Fibroblast of the conjunctiva (primary cell): Measurements from ENCODE around the gene PRRT4.

Experiments
- DNase-seq: peaks from one replicate; pipeline ENCODE4 v3.0.0-alpha.2; 2010; ENCODE audit warnings: low read depth

The PRRT4 gene

GRCh38 chr7:128361411-128362379 is at the start of gene PRRT4:
TSS of gene PRRT4 (minus strand) at chr7:128361690.
- no peak for DNase-seq

GRCh38 chr7:128410451-128410753 is 48.9 kb upstream of the PRRT4 start:
- no peak for DNase-seq

- DNase-seq = peak; percentile 57
Observed at GRCh38 chr7:128409596-128410450, 48.3 kb upstream of the PRRT4 start, which contains the start of gene IMPDH1. TSS of gene IMPDH1 (minus strand) at chr7:128409982. CDS start at chr7:128409901, 81 bp downstream.

- DNase-seq = no peak
Observed at GRCh38 chr7:128408709-128409595, 47.5 kb upstream of the PRRT4 start.

GRCh38 chr7:128407751-128408708 is 46.5 kb upstream of the PRRT4 start:
- no peak for DNase-seq

GRCh38 chr7:128407233-128407589 is 45.7 kb upstream of the PRRT4 start:
- DNase-seq = no peak

GRCh38 chr7:128406314-128407232 is 45.1 kb upstream of the PRRT4 start:
- no peak for DNase-seq

GRCh38 chr7:128405471-128406313 is 44.2 kb upstream of the PRRT4 start:
- DNase-seq = no peak

GRCh38 chr7:128404886-128405470 is 43.5 kb upstream of the PRRT4 start:
- DNase-seq = no peak

GRCh38 chr7:128404143-128404681 is 42.7 kb upstream of the PRRT4 start:
- no peak for DNase-seq

GRCh38 chr7:128403676-128404075 is 42.2 kb upstream of the PRRT4 start:
- DNase-seq = no peak

- no peak for DNase-seq
Observed at GRCh38 chr7:128402356-128402755, 40.9 kb upstream of the PRRT4 start.

- DNase-seq = no peak
Observed at GRCh38 chr7:128400566-128400965, 39.1 kb upstream of the PRRT4 start.

- DNase-seq = no peak
Observed at GRCh38 chr7:128399991-128400390, 38.5 kb upstream of the PRRT4 start.

GRCh38 chr7:128398841-128399135 is 37.3 kb upstream of the PRRT4 start:
- no peak for DNase-seq

GRCh38 chr7:128398016-128398840 is 36.7 kb upstream of the PRRT4 start:
- DNase-seq = peak; percentile 16

- no peak for DNase-seq
Observed at GRCh38 chr7:128396357-128396756, 34.9 kb upstream of the PRRT4 start.
